BLaER1 (cell line): ENCODE measurements around the gene ZNF609.

ENCODE experiments used
- H3K27ac ChIP-seq: shearing (Covaris generic); formaldehyde crosslinking; 2 replicates; pipeline ENCODE4 v1.8.1; 2022
- H3K27me3 ChIP-seq: shearing (Covaris generic); formaldehyde crosslinking; 2 replicates; pipeline ENCODE4 v1.8.1; 2022
- H3K36me3 ChIP-seq: shearing (Covaris generic); formaldehyde crosslinking; 2 replicates; pipeline ENCODE4 v1.8.1; 2022
- H3K4me1 ChIP-seq: shearing (Covaris generic); formaldehyde crosslinking; 2 replicates; pipeline ENCODE4 v1.8.1; 2022
- H3K4me2 ChIP-seq: shearing (Covaris generic); formaldehyde crosslinking; 2 replicates; pipeline ENCODE4 v1.8.1; 2022
- H3K4me3 ChIP-seq: shearing (Covaris generic); formaldehyde crosslinking; 2 replicates; pipeline ENCODE4 v1.8.1; 2022
- H3K9ac ChIP-seq: shearing (Covaris generic); formaldehyde crosslinking; 2 replicates; pipeline ENCODE4 v1.8.1; 2022
- H3K9me3 ChIP-seq: shearing (Covaris generic); formaldehyde crosslinking; 2 replicates; pipeline ENCODE4 v1.8.1; 2022
- H4K20me1 ChIP-seq: shearing (Covaris generic); formaldehyde crosslinking; 2 replicates; pipeline ENCODE4 v1.8.1; 2022
- Cebpa-rat ChIP-seq: shearing (Covaris generic); IDR thresholded peaks from 2 replicates; pipeline ENCODE4 v1.8.1; 2022

Gene ZNF609

GRCh38 chr15:64455961-64456371 is 4.4 kb upstream of the ZNF609 start:
- TF ChIP-seq Cebpa-rat: no peak
- Histone ChIP-seq H3K36me3 (peaks cover 3% of the 10 kb centered on the region; the same call in 1 of the 2 replicates), H3K27me3 (no peaks in the 10 kb centered on the region), H3K4me2 (peak overlapping the region; percentile 59), H3K4me1 (peaks cover 51% of the 10 kb centered on the region), H4K20me1 (no peaks in the 10 kb centered on the region), H3K9ac (peak overlapping the region; percentile 25; the same call in 1 of the 2 replicates), H3K27ac (peak overlapping the region; percentile 16; the same call in 1 of the 2 replicates), H3K4me3 (no peak overlapping the region), H3K9me3 (no peaks in the 10 kb centered on the region)

GRCh38 chr15:64456634-64457108 is 3.7 kb upstream of the ZNF609 start:
- no peak for TF ChIP-seq Cebpa-rat
- Histone ChIP-seq H3K9me3 (no peaks in the 10 kb centered on the region), H3K9ac (no peak overlapping the region), H3K27me3 (no peaks in the 10 kb centered on the region), H3K27ac (no peak overlapping the region), H3K4me2 (peak overlapping the region; percentile 59), H3K4me3 (no peak overlapping the region), H3K4me1 (peaks cover 53% of the 10 kb centered on the region), H3K36me3 (peaks cover 3% of the 10 kb centered on the region; the same call in 1 of the 2 replicates), H4K20me1 (peaks cover 2% of the 10 kb centered on the region)

- no peaks in the 10 kb centered on the region for H3K9me3 ChIP-seq
- no peak for TF ChIP-seq Cebpa-rat
- no peak overlapping the region for H3K27ac ChIP-seq
- H3K4me1 ChIP-seq: peaks cover 71% of the 10 kb centered on the region
- no peaks in the 10 kb centered on the region for H3K27me3 ChIP-seq
- peak overlapping the region; percentile 81 for H3K4me2 ChIP-seq
- H4K20me1 ChIP-seq: peaks cover 28% of the 10 kb centered on the region
- no peak overlapping the region for H3K4me3 ChIP-seq
- H3K36me3 ChIP-seq: no peaks in the 10 kb centered on the region
- H3K9ac ChIP-seq: no peak overlapping the region
Observed at GRCh38 chr15:64459066-64459781, 1.2 kb upstream of the ZNF609 start.

GRCh38 chr15:64460724-64461720 is 644 bp downstream of the ZNF609 start:
- Histone ChIP-seq H3K27ac (peak overlapping the region; percentile 83), H3K4me3 (peak overlapping the region; percentile 71), H3K27me3 (no peaks in the 10 kb centered on the region), H3K4me2 (peak overlapping the region; percentile 87), H3K9ac (peak overlapping the region; percentile 83), H4K20me1 (peaks cover 46% of the 10 kb centered on the region), H3K9me3 (no peaks in the 10 kb centered on the region), H3K36me3 (0 out of 2 replicates have a peak, but pooled peaks cover 5% of the 10 kb centered on the region), H3K4me1 (peaks cover 58% of the 10 kb centered on the region)
- TF ChIP-seq Cebpa-rat: no peak

GRCh38 chr15:64461721-64462162 is 1.4 kb downstream of the ZNF609 start:
- TF ChIP-seq Cebpa-rat: no peak
- Histone ChIP-seq H3K36me3 (peaks cover 10% of the 10 kb centered on the region; the same call in 1 of the 2 replicates), H3K4me1 (peaks cover 51% of the 10 kb centered on the region), H3K4me2 (peak overlapping the region; percentile 87), H3K9me3 (no peaks in the 10 kb centered on the region), H3K4me3 (peak overlapping the region; percentile 71), H3K27ac (peak overlapping the region; percentile 62), H3K9ac (peak overlapping the region; percentile 83), H3K27me3 (no peaks in the 10 kb centered on the region), H4K20me1 (peaks cover 53% of the 10 kb centered on the region)

- H3K4me3 ChIP-seq: peak overlapping the region; percentile 71; the same call in 1 of the 2 replicates
- H4K20me1 ChIP-seq: peaks cover 60% of the 10 kb centered on the region
- peak overlapping the region; percentile 87 for H3K4me2 ChIP-seq
- H3K27me3 ChIP-seq: no peaks in the 10 kb centered on the region
- no peak overlapping the region for H3K9ac ChIP-seq
- H3K9me3 ChIP-seq: no peaks in the 10 kb centered on the region
- TF ChIP-seq Cebpa-rat: no peak
- H3K27ac ChIP-seq: no peak overlapping the region
- peaks cover 17% of the 10 kb centered on the region; the same call in 1 of the 2 replicates for H3K36me3 ChIP-seq
- H3K4me1 ChIP-seq: peaks cover 44% of the 10 kb centered on the region
Observed at GRCh38 chr15:64462492-64462891, 2.1 kb downstream of the ZNF609 start.

GRCh38 chr15:64464276-64465005 is 4.1 kb downstream of the ZNF609 start:
- Histone ChIP-seq H3K4me3 (no peak overlapping the region), H3K4me2 (peak overlapping the region; percentile 18; the same call in 1 of the 2 replicates), H3K9me3 (no peaks in the 10 kb centered on the region), H3K4me1 (peaks cover 41% of the 10 kb centered on the region), H3K36me3 (peaks cover 35% of the 10 kb centered on the region), H4K20me1 (peaks cover 80% of the 10 kb centered on the region), H3K27me3 (no peaks in the 10 kb centered on the region), H3K27ac (no peak overlapping the region), H3K9ac (no peak overlapping the region)
- no peak for TF ChIP-seq Cebpa-rat

- no peak overlapping the region for H3K27ac ChIP-seq
- peaks cover 100% of the 10 kb centered on the region for H4K20me1 ChIP-seq
Observed at GRCh38 chr15:64466408-64467141, 6.2 kb downstream of the ZNF609 start.

More at GRCh38 chr15:64466408-64467141, 6.2 kb downstream of the ZNF609 start:
- Histone ChIP-seq H3K9me3 (no peaks in the 10 kb centered on the region), H3K36me3 (peaks cover 55% of the 10 kb centered on the region), H3K27me3 (no peaks in the 10 kb centered on the region), H3K4me1 (peaks cover 32% of the 10 kb centered on the region), H3K4me2 (no peak overlapping the region), H3K9ac (no peak overlapping the region), H3K4me3 (no peak overlapping the region)
- no peak for TF ChIP-seq Cebpa-rat
